Mesendoderm (in vitro differentiated cells): ENCODE results near the gene TOMT.

ENCODE experiments used
- DNase-seq: peaks from one replicate; pipeline ENCODE4 v3.0.0; 2013
- H2AK5ac ChIP-seq: 2 replicates; pipeline ENCODE4 v1.6.1; 2013; ENCODE audit warnings: low read length, inconsistent platforms
- H2BK120ac ChIP-seq: 2 replicates; pipeline ENCODE4 v1.6.1; 2013; ENCODE audit warnings: low read depth, mild to moderate bottlenecking, low read length, moderate library complexity, mixed read lengths
- H2BK15ac ChIP-seq: replicated peaks from 2 replicates; pipeline ENCODE4 v1.6.1; 2013; ENCODE audit warnings: low read depth, mild to moderate bottlenecking, moderate library complexity
- H2BK5ac ChIP-seq: 2 replicates; pipeline ENCODE4 v1.6.1; 2013; ENCODE audit warnings: low read length, inconsistent platforms
- H3K18ac ChIP-seq: 2 replicates; pipeline ENCODE4 v1.6.1; 2013; ENCODE audit warnings: mild to moderate bottlenecking, low read length, mixed read lengths
- H3K23ac ChIP-seq: one replicate; pipeline ENCODE4 v1.6.1; 2013; ENCODE audit warnings: low read length
- H3K27ac ChIP-seq: 2 replicates; pipeline ENCODE4 v1.5.1; 2013; ENCODE audit warnings: low read depth, mild to moderate bottlenecking, inconsistent platforms, low read length, moderate library complexity
- H3K27me3 ChIP-seq: 2 replicates; pipeline ENCODE4 v1.6.1; 2013; ENCODE audit warnings: low read length, control low read depth, mild to moderate bottlenecking, inconsistent platforms; ENCODE audit not compliant: insufficient read depth, poor library complexity
- H3K36me3 ChIP-seq: 2 replicates; pipeline ENCODE4 v1.6.1; 2013; ENCODE audit warnings: low read length, inconsistent platforms; ENCODE audit not compliant: control insufficient read depth, insufficient read depth
- H3K4ac ChIP-seq: one replicate; pipeline ENCODE4 v1.6.1; 2013; ENCODE audit warnings: low read depth, mild to moderate bottlenecking, low read length, moderate library complexity
- H3K4me1 ChIP-seq: 2 replicates; pipeline ENCODE4 v1.6.1; 2013; ENCODE audit warnings: low read depth, low read length, inconsistent platforms; ENCODE audit not compliant: control insufficient read depth
- H3K4me2 ChIP-seq: 2 replicates; pipeline ENCODE4 v1.6.1; 2013; ENCODE audit warnings: low read length
- H3K4me3 ChIP-seq: 2 replicates; pipeline ENCODE4 v1.5.1; 2013; ENCODE audit warnings: mild to moderate bottlenecking, low read length
- H3K56ac ChIP-seq: one replicate; pipeline ENCODE4 v1.6.1; 2013; ENCODE audit warnings: low read length
- H3K79me1 ChIP-seq: 2 replicates; pipeline ENCODE4 v1.6.1; 2013; ENCODE audit warnings: low read length, inconsistent platforms
- H3K79me2 ChIP-seq: 2 replicates; pipeline ENCODE4 v1.6.1; 2013; ENCODE audit warnings: mild to moderate bottlenecking, low read length; ENCODE audit not compliant: control insufficient read depth, insufficient read depth
- H3K9ac ChIP-seq: 2 replicates; pipeline ENCODE4 v1.6.1; 2013; ENCODE audit warnings: low read length, inconsistent platforms
- H4K5ac ChIP-seq: one replicate; pipeline ENCODE4 v1.6.1; 2013; ENCODE audit warnings: low read length
- H4K8ac ChIP-seq: one replicate; pipeline ENCODE4 v1.6.1; 2013; ENCODE audit warnings: low read depth, mild to moderate bottlenecking, control low read depth, low read length, moderate library complexity
- WGBS: extraction: QIAGEN DNeasy Blood & Tissue Kit; methylation state at CpG from one replicate; pipeline ENCODE4 v1.1.7; 2013; ENCODE audit warnings: low lambda C conversion rate, missing lambda C conversion rate; ENCODE audit not compliant: insufficient coverage; ENCODE audit errors: extremely low coverage; 5-methylcytosine and 5-hydroxymethylcytosine counted together

The TOMT gene

DNA sequence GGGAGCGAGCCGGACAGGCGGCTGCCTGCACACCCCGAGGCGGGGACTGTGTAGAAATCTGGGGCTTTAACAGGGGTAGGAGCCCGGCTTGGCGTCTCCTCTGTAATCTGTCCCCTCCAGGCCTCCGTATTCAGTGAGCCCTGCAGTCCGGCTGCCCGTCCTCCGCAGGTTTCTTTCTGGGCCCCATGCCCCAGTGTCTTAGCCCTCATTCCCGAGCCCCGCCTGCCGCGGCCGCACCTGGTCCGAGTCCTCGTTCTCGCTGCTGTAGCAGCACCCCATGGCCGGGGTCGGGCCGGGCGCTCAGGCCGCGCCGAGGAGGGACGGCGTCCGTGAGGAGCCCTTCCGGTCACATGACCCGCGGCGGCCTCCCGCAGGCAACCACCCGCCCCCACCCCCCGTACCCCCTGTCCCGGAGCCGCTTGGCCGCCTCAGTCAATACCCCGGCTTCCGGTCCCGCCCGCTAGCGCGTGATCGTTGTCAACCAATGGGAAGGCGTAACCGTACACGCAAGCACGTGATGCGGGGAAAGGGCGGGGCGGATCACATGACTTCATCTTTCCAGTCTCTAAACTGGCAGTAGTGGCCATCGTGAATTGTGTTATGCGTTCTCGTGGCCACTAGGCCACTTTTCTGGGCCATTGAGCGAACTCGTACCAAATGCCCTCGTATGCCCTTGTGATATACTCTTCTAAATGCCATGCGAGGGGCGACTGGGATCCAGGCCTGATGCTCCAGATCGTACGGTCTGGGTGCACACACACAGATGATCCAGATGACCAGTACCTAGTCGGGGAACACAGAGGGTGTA lies 2.6 kb upstream of the TOMT start, which contains the start of gene LAMTOR1:
Gene LAMTOR1, minus strand, starts transcription at position 352 of the 808 bp plus-strand sequence. Its CDS starts 73 bp downstream, at position 279.
- Histone ChIP-seq H3K4ac (peak within 1 kb of the TSS; percentile 94), H3K4me3 (peak within 1 kb of the TSS; percentile 88), H3K9ac (peak within 1 kb of the TSS; percentile 88), H3K4me1 (peaks cover 5% of the 10 kb centered on the region), H2BK120ac (peak within 1 kb of the TSS; percentile 75), H3K79me1 (peaks cover 31% of the 10 kb centered on the region), H2AK5ac (peak within 1 kb of the TSS; percentile 80), H3K56ac (peak within 1 kb of the TSS; percentile 98), H3K27ac (peak within 1 kb of the TSS; percentile 93), H4K8ac (peak within 1 kb of the TSS; percentile 68), H2BK5ac (peak within 1 kb of the TSS; percentile 69), H3K4me2 (peak within 1 kb of the TSS; percentile 94), H2BK15ac (no peak within 1 kb of the TSS), H3K18ac (peak within 1 kb of the TSS; percentile 85), H3K27me3 (no peaks in the 10 kb centered on the region), H3K36me3 (peaks cover 4% of the 10 kb centered on the region), H4K5ac (peak within 1 kb of the TSS; percentile 64), H3K79me2 (peaks cover 27% of the 10 kb centered on the region), H3K23ac (peak within 1 kb of the TSS; percentile 75)
- no CpG with 5 or more reads among the region's 64 CpGs for WGBS
- DNase-seq, result peak; percentile 100

GRCh38 chr11:72103754-72104167 lies 2.0 kb upstream of the TOMT start:
- no peak for DNase-seq
- peaks cover under 1% of the 10 kb centered on the region for H3K36me3 ChIP-seq
- peak overlapping the region; percentile 5 for H2BK5ac ChIP-seq
- H2AK5ac ChIP-seq, result peak overlapping the region; percentile 4
- peak overlapping the region; percentile 90 for H3K4ac ChIP-seq
- H2BK15ac ChIP-seq, result no peak overlapping the region
- no CpG with 5 or more reads among the region's 11 CpGs for WGBS
- peak overlapping the region; percentile 5 for H3K4me2 ChIP-seq
- peak overlapping the region; percentile 46 for H3K27ac ChIP-seq
- peak overlapping the region; percentile 64 for H4K5ac ChIP-seq
- no peak overlapping the region for H3K23ac ChIP-seq
- H3K9ac ChIP-seq, result peak overlapping the region; percentile 57
- peaks cover 29% of the 10 kb centered on the region for H3K79me1 ChIP-seq
- H3K79me2 ChIP-seq, result peaks cover 27% of the 10 kb centered on the region
- peaks cover 5% of the 10 kb centered on the region for H3K4me1 ChIP-seq
- H2BK120ac ChIP-seq, result no peak overlapping the region
- no peaks in the 10 kb centered on the region for H3K27me3 ChIP-seq
- no peak overlapping the region for H3K18ac ChIP-seq
- H3K56ac ChIP-seq, result peak overlapping the region; percentile 87
- H4K8ac ChIP-seq, result peak overlapping the region; percentile 68
- no peak overlapping the region for H3K4me3 ChIP-seq

- H3K36me3 ChIP-seq, result no peaks in the 10 kb centered on the region
- no peaks in the 10 kb centered on the region for H3K79me2 ChIP-seq
- H4K8ac ChIP-seq, result no peak overlapping the region
- H3K56ac ChIP-seq, result peak overlapping the region; percentile 96
- WGBS, result no CpG with 5 or more reads among the region's 10 CpGs
- no peak overlapping the region for H2BK120ac ChIP-seq
- H3K27me3 ChIP-seq, result no peaks in the 10 kb centered on the region
- H3K4me2 ChIP-seq, result peak overlapping the region; percentile 94
- no peak for DNase-seq
- peaks cover 2% of the 10 kb centered on the region for H3K4me1 ChIP-seq
- H3K23ac ChIP-seq, result peak overlapping the region; percentile 54
- H4K5ac ChIP-seq, result no peak overlapping the region
- H3K27ac ChIP-seq, result peak overlapping the region; percentile 19
- peak overlapping the region; percentile 67 for H3K4me3 ChIP-seq
- no peak overlapping the region for H3K18ac ChIP-seq
- no peak overlapping the region for H2BK15ac ChIP-seq
- peak overlapping the region; percentile 60 for H3K4ac ChIP-seq
- H3K79me1 ChIP-seq, result no peaks in the 10 kb centered on the region
- no peak overlapping the region for H2BK5ac ChIP-seq
- peak overlapping the region; percentile 75 for H2AK5ac ChIP-seq
- peak overlapping the region; percentile 92 for H3K9ac ChIP-seq
Observed at GRCh38 chr11:72111300-72112142, 5.8 kb downstream of the TOMT start.

- Histone ChIP-seq H3K4me2 (peak within 1 kb of the TSS; percentile 94), H3K27me3 (no peaks in the 10 kb centered on the region), H3K56ac (peak within 1 kb of the TSS; percentile 96), H3K23ac (peak within 1 kb of the TSS; percentile 54), H4K5ac (peak within 1 kb of the TSS; percentile 60), H3K4me1 (peaks cover 2% of the 10 kb centered on the region), H3K9ac (peak within 1 kb of the TSS; percentile 92), H4K8ac (peak within 1 kb of the TSS; percentile 88), H2BK5ac (peak within 1 kb of the TSS; percentile 85), H2BK15ac (no peak within 1 kb of the TSS), H3K18ac (peak within 1 kb of the TSS; percentile 92), H3K27ac (peak within 1 kb of the TSS; percentile 81), H3K4me3 (peak within 1 kb of the TSS; percentile 67), H3K79me1 (no peaks in the 10 kb centered on the region), H3K4ac (peak within 1 kb of the TSS; percentile 60), H3K36me3 (no peaks in the 10 kb centered on the region), H3K79me2 (no peaks in the 10 kb centered on the region), H2BK120ac (no peak within 1 kb of the TSS), H2AK5ac (peak within 1 kb of the TSS; percentile 75)
- DNase-seq, result peak; percentile 100
- no CpG with 5 or more reads among the region's 49 CpGs for WGBS
Observed at GRCh38 chr11:72112143-72112977, 6.6 kb downstream of the TOMT start, which contains the start of gene ANAPC15. Gene ANAPC15, minus strand, starts transcription at chr11:72112695. Its CDS starts 1,419 bp downstream, at chr11:72111276.
